ENCODE results near the gene DCAF8L1. TPM values are rescaled to one million over a fixed set of nuclear protein-coding genes. Genes with fewer than 3 reads are reported as not detected.
"Not testable (repeated sequence)": the region's sequence is repeated elsewhere in the genome, so short reads cannot be mapped to it uniquely, and the experiment has no call there.

The DCAF8L1 gene
- total and polyA plus RNA-seq, 2 of the 8 experiments (the other 6 are each of a cell fraction or from before 2014, with no cell fraction given) = not detected

DNA sequence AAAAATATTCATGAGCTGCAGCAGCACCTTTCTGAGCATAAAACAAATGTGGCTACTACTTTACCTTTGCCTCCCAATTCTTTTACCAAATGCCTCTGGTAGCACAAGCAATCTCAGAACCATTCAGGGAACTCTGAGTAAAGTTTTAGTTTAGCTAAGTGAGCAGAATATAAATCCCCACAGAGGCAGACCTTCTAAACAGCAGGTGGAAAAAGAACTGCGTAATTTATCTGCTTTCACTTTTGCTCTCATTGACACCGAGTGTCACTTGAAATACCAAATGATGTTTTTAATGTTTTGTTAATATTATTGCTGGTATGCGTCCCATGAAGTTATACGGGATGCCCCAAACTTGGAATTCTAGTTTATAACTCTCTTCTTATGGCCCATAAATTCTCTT is 4.3 kb downstream of the DCAF8L1 start:
- CTCF ChIA-PET (ENCODE audit: partially characterized antibody); H3K9ac ChIP-seq (replicated peaks in 1 of 4; ENCODE audit: extremely low read depth in 1 of 4, low read depth in 3 of 4, low read length in 3 of 4); H3K23me2 ChIP-seq (ENCODE audit: low read depth, low read length); H4K8ac ChIP-seq (ENCODE audit: extremely low read depth, insufficient read depth, low read length); H3K27me3 ChIP-seq (replicated peaks in 1 of 4; ENCODE audit: control insufficient read depth in 3 of 4, extremely low read depth in 1 of 4, insufficient read depth in 3 of 4, low read length in 3 of 4); FAIRE-seq; H2BK15ac ChIP-seq (ENCODE audit: low read length); H3K56ac ChIP-seq (replicated peaks; ENCODE audit: insufficient read length, low read depth, low read length); H3K36me3 ChIP-seq (ENCODE audit: control insufficient read depth in 2 of 4, insufficient read depth in 4 of 4, low read length in 3 of 4); H3K14ac ChIP-seq (ENCODE audit: insufficient read length); H2BK20ac ChIP-seq (ENCODE audit: low read length); H4K20me1 ChIP-seq (replicated peaks in 1 of 2; ENCODE audit: control insufficient read depth in 1 of 2, insufficient read depth in 2 of 2, low read length in 2 of 2); H2BK120ac ChIP-seq (replicated peaks; ENCODE audit: low read depth, low read length); H3K4me3 ChIP-seq (ENCODE audit: extremely low read depth in 1 of 4, insufficient read depth in 2 of 4, low read depth in 3 of 4, low read length in 4 of 4); H4K5ac ChIP-seq (ENCODE audit: insufficient read length, low read depth, low read length); H2AFZ ChIP-seq (ENCODE audit: low read length); H3K27ac ChIP-seq (ENCODE audit: low read depth, low read length); H2BK5ac ChIP-seq (ENCODE audit: low read depth, low read length); H3K79me2 ChIP-seq (ENCODE audit: control insufficient read depth in 1 of 2, insufficient read depth in 2 of 2, low read length in 2 of 2); H3K4me2 ChIP-seq (ENCODE audit: insufficient read depth in 1 of 2, low read depth in 2 of 2, low read length in 2 of 2); H3K18ac ChIP-seq (ENCODE audit: extremely low read depth, low read length); H3K23ac ChIP-seq (ENCODE audit: insufficient read length); H3K4ac ChIP-seq (replicated peaks; ENCODE audit: insufficient read length, low read depth, low read length); H3K9me3 ChIP-seq (ENCODE audit: insufficient read depth in 2 of 2, low read depth in 1 of 2, low read length in 1 of 2); POLR2A ChIA-PET (ENCODE audit: partially characterized antibody); DNase-seq (ENCODE audit: low read depth in 1 of 2, low spot score in 2 of 2); H2BK12ac ChIP-seq (ENCODE audit: low read depth, low read length); H3K79me1 ChIP-seq (ENCODE audit: low read depth, low read length); H2AK5ac ChIP-seq (ENCODE audit: low read depth, low read length); H3K4me1 ChIP-seq (replicated peaks in 1 of 4; ENCODE audit: control insufficient read depth in 3 of 4, insufficient read depth in 4 of 4, low read length in 3 of 4); H4K91ac ChIP-seq (replicated peaks; ENCODE audit: insufficient read length, low read length): not testable (repeated sequence)
- WGBS, 2 experiments (ENCODE audit: extremely low coverage in 1 of 2, insufficient coverage in 1 of 2, insufficient read length in 1 of 2, insufficient replicate concordance in 2 of 2, low coverage in 1 of 2, low lambda C conversion rate in 2 of 2, missing lambda C conversion rate in 1 of 2) = 93% methylated on average over 4 of the region's 4 CpGs; no CpG with 5 or more reads in 1 of the 2 experiments

All from H1 (cell line).